Body of pancreas (tissue), 4 donors: ENCODE data around the gene ACSBG1.

ENCODE experiments used
- POLR2A ChIP-seq, 3 donors: fragments of 450-650 bp; IDR thresholded peaks; one replicate each; pipeline ENCODE4 v1.6.1; 2016; ENCODE audit warnings: antibody characterized with exemption in 3 of 3, mild to moderate bottlenecking in 2 of 3
- TF ChIP-seq, protein P1 (sequence below), 7 experiments: fragments of 450-650 bp in 4 of 7; fragments of 200-600 bp in 3 of 7; sonication (generic) in 3 of 7; IDR thresholded peaks; one replicate each; pipeline ENCODE4 v1.5.1; 2016 to 2019; ENCODE audit warnings: antibody characterized with exemption in 7 of 7

DNA sequence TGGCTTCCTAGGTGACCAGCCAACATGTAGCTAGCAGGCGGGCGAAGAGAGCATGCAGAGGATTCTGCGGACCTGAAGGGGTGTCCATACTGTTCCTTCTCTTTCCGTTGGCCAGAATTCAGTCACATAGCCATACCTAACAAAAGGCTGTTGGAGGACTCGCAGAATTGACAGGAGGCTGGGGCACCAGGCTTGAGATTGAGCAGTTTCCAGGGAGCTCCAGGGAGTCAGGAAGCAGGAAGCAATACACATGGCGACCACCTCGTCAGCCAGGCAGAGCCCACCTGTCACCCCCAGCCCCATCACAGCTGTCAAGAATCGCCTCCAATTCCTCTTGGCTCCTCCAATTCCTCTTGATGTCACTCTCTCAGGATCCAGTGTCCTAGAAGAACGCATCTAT lies 16.8 kb upstream of the ACSBG1 start:
- TF ChIP-seq, protein P1, sequence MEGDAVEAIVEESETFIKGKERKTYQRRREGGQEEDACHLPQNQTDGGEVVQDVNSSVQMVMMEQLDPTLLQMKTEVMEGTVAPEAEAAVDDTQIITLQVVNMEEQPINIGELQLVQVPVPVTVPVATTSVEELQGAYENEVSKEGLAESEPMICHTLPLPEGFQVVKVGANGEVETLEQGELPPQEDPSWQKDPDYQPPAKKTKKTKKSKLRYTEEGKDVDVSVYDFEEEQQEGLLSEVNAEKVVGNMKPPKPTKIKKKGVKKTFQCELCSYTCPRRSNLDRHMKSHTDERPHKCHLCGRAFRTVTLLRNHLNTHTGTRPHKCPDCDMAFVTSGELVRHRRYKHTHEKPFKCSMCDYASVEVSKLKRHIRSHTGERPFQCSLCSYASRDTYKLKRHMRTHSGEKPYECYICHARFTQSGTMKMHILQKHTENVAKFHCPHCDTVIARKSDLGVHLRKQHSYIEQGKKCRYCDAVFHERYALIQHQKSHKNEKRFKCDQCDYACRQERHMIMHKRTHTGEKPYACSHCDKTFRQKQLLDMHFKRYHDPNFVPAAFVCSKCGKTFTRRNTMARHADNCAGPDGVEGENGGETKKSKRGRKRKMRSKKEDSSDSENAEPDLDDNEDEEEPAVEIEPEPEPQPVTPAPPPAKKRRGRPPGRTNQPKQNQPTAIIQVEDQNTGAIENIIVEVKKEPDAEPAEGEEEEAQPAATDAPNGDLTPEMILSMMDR (IDR thresholded peaks at IDR 0.05) = no peak
- no peak for TF ChIP-seq POLR2A (IDR thresholded peaks at IDR 0.05)
